HG02870 (cell line): ENCODE results near the gene CTNNA3.
A peak's percentile ranks its signal among the peaks of the same experiment; 100 is the strongest.

Experiments used
- ATAC-seq: cut with Tn5 transposase; IDR thresholded peaks from one replicate; pipeline ENCODE4 v1.9.1; 2021; ENCODE audit warnings: mild to moderate bottlenecking, moderate library complexity; ENCODE audit not compliant: unreplicated experiment

Gene CTNNA3

GRCh38 chr10:66202101-66202500 lies 1493.9 kb downstream of the CTNNA3 start:
- ATAC-seq, result no peak

GRCh38 chr10:66192162-66192831 lies 1503.7 kb downstream of the CTNNA3 start:
- no peak for ATAC-seq

- ATAC-seq, result no peak
Measured at GRCh38 chr10:66190413-66190812, 1505.6 kb downstream of the CTNNA3 start.

GRCh38 chr10:66189271-66189670 lies 1506.7 kb downstream of the CTNNA3 start:
- ATAC-seq, result no peak

DNA sequence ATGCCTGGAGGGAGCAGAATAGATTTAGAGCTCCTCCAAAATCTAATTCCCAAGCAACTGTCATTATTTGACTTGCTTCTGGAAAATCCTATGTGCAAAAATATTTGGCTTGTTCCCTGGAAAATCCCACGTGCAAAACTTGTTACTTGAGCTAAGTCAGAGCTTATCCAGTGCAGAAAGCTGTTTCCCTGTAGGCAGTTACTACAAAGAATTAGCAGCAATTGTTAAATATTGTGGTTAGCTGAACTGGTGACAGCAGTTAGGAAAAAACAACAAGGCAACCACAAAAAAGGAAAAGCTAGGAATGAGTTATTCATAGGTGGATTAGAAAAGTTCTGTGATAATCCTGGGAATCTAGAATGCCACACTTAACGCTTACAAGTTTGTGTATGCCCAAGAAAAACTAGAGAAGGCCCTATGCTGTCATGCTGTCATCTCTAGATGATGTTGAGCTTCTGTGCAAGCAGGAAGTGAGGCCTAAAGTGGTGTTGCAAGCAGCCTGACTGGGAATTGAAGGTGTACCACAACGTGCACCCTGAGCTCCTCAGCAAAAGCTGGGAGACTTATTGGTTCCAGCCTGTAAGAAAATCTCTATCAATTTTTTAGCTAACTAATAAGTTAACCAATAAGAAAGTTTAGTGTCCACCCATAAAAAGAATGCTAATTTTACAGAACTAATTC lies 1508.8 kb downstream of the CTNNA3 start:
- no peak for ATAC-seq

- no peak for ATAC-seq
Measured at GRCh38 chr10:66183028-66183427, 1513.0 kb downstream of the CTNNA3 start.

GRCh38 chr10:66180581-66181318 lies 1515.2 kb downstream of the CTNNA3 start:
- ATAC-seq, result peak; percentile 84

DNA sequence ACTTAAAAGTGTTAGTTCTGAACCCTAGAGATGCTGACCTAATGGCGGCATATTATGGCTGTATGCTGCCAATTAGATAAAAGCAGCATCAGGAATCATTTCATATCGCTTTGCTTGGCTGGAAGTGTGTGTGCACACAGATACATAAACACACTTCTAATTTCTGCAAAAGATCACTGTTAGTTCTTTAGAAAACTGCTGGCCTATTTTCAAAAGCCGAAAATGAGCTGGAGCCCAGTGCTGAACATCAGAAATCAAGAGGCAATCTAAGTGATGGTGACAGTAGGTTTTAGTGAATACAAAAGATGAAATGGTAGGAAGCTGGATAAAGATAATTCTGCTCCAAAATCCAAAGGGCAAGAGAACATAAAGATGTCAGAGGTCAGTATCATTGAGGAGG lies 1516.0 kb downstream of the CTNNA3 start:
- ATAC-seq, result no peak

DNA sequence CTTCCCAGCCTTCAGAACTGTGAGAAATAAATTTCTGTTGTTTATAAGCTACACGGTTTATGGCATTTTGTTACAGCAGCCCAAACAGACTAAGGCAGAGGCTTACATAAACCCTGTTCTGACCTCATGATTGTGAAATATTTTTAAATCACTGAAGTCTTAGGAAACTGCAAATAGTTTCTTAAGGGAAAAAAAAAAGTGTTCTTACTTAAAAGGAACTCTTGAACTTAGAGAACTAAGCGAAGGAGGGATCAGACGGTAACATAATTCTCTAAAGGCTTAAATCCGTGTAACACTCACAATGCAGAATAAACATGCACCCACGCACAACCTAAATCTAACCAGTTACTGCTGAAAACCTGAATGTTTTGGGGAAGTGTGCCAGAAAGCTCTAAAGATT lies 1519.2 kb downstream of the CTNNA3 start:
- ATAC-seq, result no peak

GRCh38 chr10:66167816-66168215 lies 1528.2 kb downstream of the CTNNA3 start:
- no peak for ATAC-seq

GRCh38 chr10:66162560-66163143 lies 1533.3 kb downstream of the CTNNA3 start:
- no peak for ATAC-seq

GRCh38 chr10:66151346-66151745 lies 1544.6 kb downstream of the CTNNA3 start:
- ATAC-seq, result no peak

- no peak for ATAC-seq
Measured at GRCh38 chr10:66148312-66148711, 1547.7 kb downstream of the CTNNA3 start.

- ATAC-seq, result no peak
Measured at GRCh38 chr10:66144016-66144415, 1552.0 kb downstream of the CTNNA3 start.

DNA sequence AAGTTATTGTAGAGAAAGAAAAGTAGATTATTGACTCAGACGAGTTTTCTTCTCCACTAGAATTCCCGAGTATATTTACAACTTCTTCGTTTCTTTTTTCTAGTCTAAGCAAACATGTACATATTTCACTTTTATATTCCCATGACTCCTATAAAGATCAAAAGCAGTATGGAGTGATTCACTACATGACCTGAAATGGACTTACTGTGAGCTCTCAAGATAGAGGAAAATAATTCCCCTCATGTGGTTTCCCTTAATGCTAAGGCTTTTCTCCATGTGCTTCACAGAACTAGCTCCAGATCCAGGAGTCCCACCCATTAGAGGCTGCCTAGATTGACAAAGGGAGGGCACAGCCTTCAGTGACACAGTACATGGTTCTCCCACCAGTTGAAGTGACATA lies 1593.2 kb downstream of the CTNNA3 start:
- ATAC-seq, result no peak

- ATAC-seq, result no peak
Measured at GRCh38 chr10:66098595-66099480, 1597.2 kb downstream of the CTNNA3 start.

- no peak for ATAC-seq
Measured at GRCh38 chr10:66095610-66096009, 1600.4 kb downstream of the CTNNA3 start.

DNA sequence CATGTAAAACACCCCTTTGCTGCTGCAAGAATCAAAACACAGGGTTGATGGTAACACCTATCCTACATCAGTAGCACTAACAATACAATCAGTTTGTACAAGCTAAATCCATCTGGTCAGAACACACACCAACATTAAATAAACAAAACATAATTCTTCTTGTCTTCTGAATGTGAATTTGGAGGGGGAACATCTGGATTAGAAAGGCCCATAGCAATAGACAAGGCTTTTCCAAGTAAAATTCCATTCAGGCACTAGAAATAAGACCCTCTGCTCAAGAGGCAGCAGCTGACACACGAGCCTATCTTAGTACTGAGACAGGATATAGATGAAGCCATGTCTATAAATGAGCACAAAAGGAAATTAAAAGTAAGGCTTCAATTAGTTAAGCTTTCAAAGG lies 1610.1 kb downstream of the CTNNA3 start:
- ATAC-seq, result no peak

DNA sequence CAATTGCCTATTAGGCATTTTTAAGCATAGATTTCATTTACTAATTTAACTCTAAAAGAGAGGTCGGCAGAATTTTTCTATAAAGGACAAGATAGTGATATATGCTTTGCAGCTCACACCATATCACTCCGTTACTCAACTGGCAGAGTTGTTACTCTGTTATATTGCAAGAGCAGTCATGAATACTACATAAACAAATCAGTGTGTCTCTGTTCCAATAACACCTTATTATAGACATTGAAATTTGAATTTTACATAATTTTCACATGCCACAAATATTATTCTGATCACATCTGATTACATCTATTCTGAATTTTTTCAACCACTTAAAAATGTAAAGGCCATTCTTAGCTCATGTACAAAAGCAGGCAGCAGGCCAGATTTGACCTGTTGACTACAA lies 1624.1 kb downstream of the CTNNA3 start:
- ATAC-seq, result no peak

GRCh38 chr10:66058594-66058993 lies 1637.4 kb downstream of the CTNNA3 start:
- ATAC-seq, result no peak

DNA sequence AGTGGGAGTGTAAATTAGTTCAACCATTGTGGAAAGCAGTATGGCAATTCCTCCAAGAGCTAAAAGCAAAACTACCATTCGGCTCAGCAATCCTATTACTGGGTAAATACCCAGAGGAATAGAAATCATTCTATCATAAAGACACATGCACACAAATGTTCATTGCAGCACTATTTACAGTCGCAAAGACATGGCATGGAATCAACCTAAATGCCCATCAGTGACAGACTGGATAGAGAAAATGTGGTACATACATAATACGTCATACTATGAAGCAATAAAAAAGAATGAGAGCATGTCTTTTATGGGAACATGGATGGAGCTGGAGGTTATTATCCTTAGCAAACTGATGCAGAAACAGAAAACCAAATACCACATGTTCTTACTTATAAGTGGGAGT lies 1646.7 kb downstream of the CTNNA3 start:
- ATAC-seq, result no peak
